Esophagus muscularis mucosa (tissue), 4 donors: Measurements from ENCODE around the gene KCMF1.

Source experiments
- EP300 ChIP-seq: sonication (generic); formaldehyde crosslinking; IDR thresholded peaks from one replicate; pipeline ENCODE4 v1.6.1; 2017; ENCODE audit warnings: antibody characterized with exemption
- POLR2A ChIP-seq: fragments of 450-650 bp; IDR thresholded peaks from one replicate; pipeline ENCODE4 v1.6.1; 2017; ENCODE audit warnings: antibody characterized with exemption, moderate library complexity, mild to moderate bottlenecking, low read depth
- TF ChIP-seq, protein P1 (sequence below), 3 experiments: fragments of 200-600 bp in 2 of 3; fragments of 450-650 bp in 1 of 3; sonication (generic) in 2 of 3; IDR thresholded peaks; one replicate each; pipeline ENCODE4 v1.5.1; 2017 to 2019; ENCODE audit warnings: antibody characterized with exemption in 3 of 3, mild to moderate bottlenecking in 2 of 3, moderate library complexity in 1 of 3

DNA sequence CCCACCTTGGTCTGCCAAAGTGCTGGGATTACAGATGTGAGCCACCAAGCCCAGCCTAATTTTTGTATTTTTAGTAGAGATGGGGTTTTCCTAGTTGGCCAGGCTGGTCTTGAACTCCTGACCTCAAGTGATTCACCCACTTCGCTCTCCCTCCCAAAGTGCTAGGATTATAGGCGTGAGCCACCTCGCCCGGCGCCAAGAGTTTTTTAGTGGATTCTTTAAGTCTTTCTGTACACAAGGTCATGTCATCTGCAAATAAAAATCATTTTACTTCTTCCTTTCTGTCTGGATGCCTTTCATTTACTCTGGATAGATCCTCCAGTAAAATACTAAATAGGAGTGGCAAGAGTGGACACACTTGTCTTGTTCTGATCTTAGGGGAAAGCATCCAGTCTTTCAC is 61.7 kb downstream of the KCMF1 start:
- TF ChIP-seq, protein P1, sequence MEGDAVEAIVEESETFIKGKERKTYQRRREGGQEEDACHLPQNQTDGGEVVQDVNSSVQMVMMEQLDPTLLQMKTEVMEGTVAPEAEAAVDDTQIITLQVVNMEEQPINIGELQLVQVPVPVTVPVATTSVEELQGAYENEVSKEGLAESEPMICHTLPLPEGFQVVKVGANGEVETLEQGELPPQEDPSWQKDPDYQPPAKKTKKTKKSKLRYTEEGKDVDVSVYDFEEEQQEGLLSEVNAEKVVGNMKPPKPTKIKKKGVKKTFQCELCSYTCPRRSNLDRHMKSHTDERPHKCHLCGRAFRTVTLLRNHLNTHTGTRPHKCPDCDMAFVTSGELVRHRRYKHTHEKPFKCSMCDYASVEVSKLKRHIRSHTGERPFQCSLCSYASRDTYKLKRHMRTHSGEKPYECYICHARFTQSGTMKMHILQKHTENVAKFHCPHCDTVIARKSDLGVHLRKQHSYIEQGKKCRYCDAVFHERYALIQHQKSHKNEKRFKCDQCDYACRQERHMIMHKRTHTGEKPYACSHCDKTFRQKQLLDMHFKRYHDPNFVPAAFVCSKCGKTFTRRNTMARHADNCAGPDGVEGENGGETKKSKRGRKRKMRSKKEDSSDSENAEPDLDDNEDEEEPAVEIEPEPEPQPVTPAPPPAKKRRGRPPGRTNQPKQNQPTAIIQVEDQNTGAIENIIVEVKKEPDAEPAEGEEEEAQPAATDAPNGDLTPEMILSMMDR (IDR thresholded peaks at IDR 0.05), result no peak
- TF ChIP-seq EP300 (no peak), POLR2A (no peak)
